Measurements from ENCODE around the gene MAB21L3. TPM values are rescaled to one million over a fixed set of nuclear protein-coding genes. Genes with fewer than 3 reads are reported as not detected.
A peak's percentile ranks its signal among the peaks of the same experiment; 100 is the strongest.

Gene MAB21L3
- total RNA-seq, 1 donor from 2014 or later: 0.52 TPM

GRCh38 chr1:116118471-116118870, 7.3 kb downstream of the MAB21L3 start:
- no peak overlapping the region for H3K4me3 ChIP-seq (ENCODE audit: low read depth, low read length)
- TF ChIP-seq CTCF (conservative IDR thresholded peaks at IDR 0.05; ENCODE audit: low read depth, low read length): no peak
- no peak for DNase-seq (ENCODE audit: low read depth)

GRCh38 chr1:116119876-116120275, 8.7 kb downstream of the MAB21L3 start:
- no peak for TF ChIP-seq CTCF (conservative IDR thresholded peaks at IDR 0.05; ENCODE audit: low read depth, low read length)
- no peak overlapping the region for H3K4me3 ChIP-seq (ENCODE audit: low read depth, low read length)
- peak; percentile 94 for DNase-seq (ENCODE audit: low read depth)

- no peak overlapping the region for H3K4me3 ChIP-seq (ENCODE audit: low read depth, low read length)
- no peak for TF ChIP-seq CTCF (conservative IDR thresholded peaks at IDR 0.05; ENCODE audit: low read depth, low read length)
- peak; percentile 96 for DNase-seq (ENCODE audit: low read depth)
Observed at GRCh38 chr1:116122955-116123757, 12.0 kb downstream of the MAB21L3 start.

- no peak for DNase-seq (ENCODE audit: low read depth)
- no peak overlapping the region for H3K4me3 ChIP-seq (ENCODE audit: low read depth, low read length)
- no peak for TF ChIP-seq CTCF (conservative IDR thresholded peaks at IDR 0.05; ENCODE audit: low read depth, low read length)
Observed at GRCh38 chr1:116123837-116124533, 12.8 kb downstream of the MAB21L3 start.

- H3K4me3 ChIP-seq (ENCODE audit: low read depth, low read length): no peak overlapping the region
- no peak for TF ChIP-seq CTCF (conservative IDR thresholded peaks at IDR 0.05; ENCODE audit: low read depth, low read length)
- no peak for DNase-seq (ENCODE audit: low read depth)
Observed at GRCh38 chr1:116125758-116126157, 14.6 kb downstream of the MAB21L3 start.

- TF ChIP-seq CTCF (conservative IDR thresholded peaks at IDR 0.05; ENCODE audit: low read depth, low read length): no peak
- no peak for DNase-seq (ENCODE audit: low read depth)
- H3K4me3 ChIP-seq (ENCODE audit: low read depth, low read length): no peak overlapping the region
Observed at GRCh38 chr1:116126281-116126680, 15.1 kb downstream of the MAB21L3 start.

Data from epithelial cell of proximal tubule (primary cell).